Astrocyte (in vitro differentiated cells and primary cell): ENCODE results near the gene SPRED3.

ENCODE experiments used
- CTCF ChIP-seq: IDR thresholded peaks from 2 replicates; pipeline ENCODE4 v1.5.1; 2011; ENCODE audit warnings: low read depth, mild to moderate bottlenecking, inconsistent platforms, low read length, moderate library complexity; ENCODE audit not compliant: insufficient read depth
- EZH2 ChIP-seq: IDR thresholded peaks from 2 replicates; pipeline ENCODE4 v1.6.1; 2012; ENCODE audit warnings: mild to moderate bottlenecking, low read length, inconsistent platforms; ENCODE audit not compliant: insufficient read depth

DNA sequence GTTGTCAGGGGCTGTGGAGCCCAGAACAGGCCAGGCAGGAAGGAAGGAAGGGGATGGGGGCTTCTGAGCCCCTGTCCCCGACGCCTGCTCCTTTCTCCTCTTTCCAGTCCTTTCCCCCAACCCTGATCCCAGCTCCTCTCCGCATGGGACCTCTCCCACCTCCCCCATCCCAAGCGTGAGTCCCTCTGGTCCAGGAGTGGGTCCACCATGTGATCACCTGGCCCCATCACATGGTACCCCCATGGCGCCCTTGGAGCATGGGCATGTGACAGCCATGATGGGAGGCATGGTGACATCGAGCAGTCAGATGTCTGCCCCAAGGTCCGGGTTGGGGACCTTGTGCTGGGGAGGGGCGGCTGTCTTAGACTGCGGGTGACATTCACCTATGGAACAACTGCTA, 54.2 kb downstream of the SPRED3 start:
- no peak for TF ChIP-seq CTCF
- TF ChIP-seq EZH2 = no peak
